Testis (tissue), 2 donors: ENCODE data around the gene IGF2R.

Experiments
- POLR2A ChIP-seq: fragments of 450-650 bp; IDR thresholded peaks from one replicate; pipeline ENCODE4 v1.6.1; 2017; ENCODE audit warnings: antibody characterized with exemption, mild to moderate bottlenecking, moderate library complexity
- TF ChIP-seq, protein P1 (sequence below), 3 experiments: fragments of 450-650 bp in 2 of 3; fragments of 200-600 bp in 1 of 3; sonication (generic) in 1 of 3; IDR thresholded peaks; one replicate each; pipeline ENCODE4 v1.5.1; 2016 to 2019; ENCODE audit warnings: antibody characterized with exemption in 3 of 3, mild to moderate bottlenecking in 2 of 3, moderate library complexity in 1 of 3

DNA sequence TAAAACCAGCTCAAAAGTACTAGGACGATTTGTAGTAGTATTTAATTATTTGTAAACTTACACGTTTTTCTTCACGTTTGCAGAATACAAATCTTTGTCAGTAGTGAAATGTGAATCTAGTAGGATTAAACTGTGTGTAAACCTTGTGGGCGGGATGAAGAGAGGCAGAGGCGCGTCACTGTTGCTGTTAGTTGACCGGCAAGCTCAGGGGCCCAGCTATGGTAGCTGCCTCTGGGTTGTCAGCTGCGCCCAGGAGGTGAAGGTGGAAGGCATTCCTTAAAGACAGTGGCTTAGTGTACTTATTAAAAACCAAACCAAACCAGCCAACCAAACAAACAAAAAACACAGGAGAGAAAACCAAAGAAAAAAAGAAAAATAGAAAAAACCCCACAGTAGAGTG lies 69.6 kb downstream of the IGF2R start:
- TF ChIP-seq, protein P1, sequence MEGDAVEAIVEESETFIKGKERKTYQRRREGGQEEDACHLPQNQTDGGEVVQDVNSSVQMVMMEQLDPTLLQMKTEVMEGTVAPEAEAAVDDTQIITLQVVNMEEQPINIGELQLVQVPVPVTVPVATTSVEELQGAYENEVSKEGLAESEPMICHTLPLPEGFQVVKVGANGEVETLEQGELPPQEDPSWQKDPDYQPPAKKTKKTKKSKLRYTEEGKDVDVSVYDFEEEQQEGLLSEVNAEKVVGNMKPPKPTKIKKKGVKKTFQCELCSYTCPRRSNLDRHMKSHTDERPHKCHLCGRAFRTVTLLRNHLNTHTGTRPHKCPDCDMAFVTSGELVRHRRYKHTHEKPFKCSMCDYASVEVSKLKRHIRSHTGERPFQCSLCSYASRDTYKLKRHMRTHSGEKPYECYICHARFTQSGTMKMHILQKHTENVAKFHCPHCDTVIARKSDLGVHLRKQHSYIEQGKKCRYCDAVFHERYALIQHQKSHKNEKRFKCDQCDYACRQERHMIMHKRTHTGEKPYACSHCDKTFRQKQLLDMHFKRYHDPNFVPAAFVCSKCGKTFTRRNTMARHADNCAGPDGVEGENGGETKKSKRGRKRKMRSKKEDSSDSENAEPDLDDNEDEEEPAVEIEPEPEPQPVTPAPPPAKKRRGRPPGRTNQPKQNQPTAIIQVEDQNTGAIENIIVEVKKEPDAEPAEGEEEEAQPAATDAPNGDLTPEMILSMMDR (IDR thresholded peaks at IDR 0.05): no peak
- TF ChIP-seq POLR2A: no peak
